H9 (cell line): ENCODE data around the gene PEX16. TPM values are rescaled to one million over a fixed set of nuclear protein-coding genes. Genes with fewer than 3 reads are reported as not detected.

Experiments used
- DNase-seq: peaks from one replicate; pipeline ENCODE4 v3.0.0-alpha.2; 2017
- H2AFZ ChIP-seq: one replicate; pipeline ENCODE4 v1.6.1; 2013; ENCODE audit warnings: mild to moderate bottlenecking, low read length, control low read depth, moderate library complexity
- H2AK5ac ChIP-seq: 2 replicates; pipeline ENCODE4 v1.6.1; 2013; ENCODE audit warnings: low read length, control low read depth, mixed read lengths; ENCODE audit not compliant: insufficient read length
- H2BK120ac ChIP-seq: one replicate; pipeline ENCODE4 v1.6.1; 2013; ENCODE audit warnings: low read depth, mild to moderate bottlenecking, low read length, control low read depth, inconsistent platforms; ENCODE audit not compliant: poor library complexity, severe bottlenecking
- H2BK12ac ChIP-seq: 2 replicates; pipeline ENCODE4 v1.6.1; 2013; ENCODE audit warnings: low read length, control low read depth, mixed read lengths, low read depth; ENCODE audit not compliant: insufficient read length
- H2BK15ac ChIP-seq: 2 replicates; pipeline ENCODE4 v1.6.1; 2013; ENCODE audit warnings: low read depth, low read length, control low read depth
- H2BK20ac ChIP-seq: one replicate; pipeline ENCODE4 v1.6.1; 2013; ENCODE audit warnings: low read depth, mild to moderate bottlenecking, low read length, control low read depth, inconsistent platforms; ENCODE audit not compliant: poor library complexity, severe bottlenecking
- H2BK5ac ChIP-seq: 2 replicates; pipeline ENCODE4 v1.6.1; 2013; ENCODE audit warnings: low read length, control low read depth, mixed read lengths; ENCODE audit not compliant: insufficient read length
- H3K14ac ChIP-seq: 2 replicates; pipeline ENCODE4 v1.6.1; 2013; ENCODE audit warnings: low read length, control low read depth; ENCODE audit not compliant: insufficient read depth
- H3K18ac ChIP-seq: 2 replicates; pipeline ENCODE4 v1.6.1; 2013; ENCODE audit warnings: low read depth, mild to moderate bottlenecking, mixed read lengths, low read length, control low read depth; ENCODE audit not compliant: insufficient read length
- H3K23ac ChIP-seq: 2 replicates; pipeline ENCODE4 v1.6.1; 2013; ENCODE audit warnings: low read length, control low read depth, mixed read lengths, low read depth; ENCODE audit not compliant: insufficient read length
- H3K23me2 ChIP-seq: 2 replicates; pipeline ENCODE4 v1.6.1; 2013; ENCODE audit warnings: low read depth, mild to moderate bottlenecking, mixed read lengths, low read length, control low read depth; ENCODE audit not compliant: insufficient read length, poor library complexity, severe bottlenecking
- H3K27ac ChIP-seq: 2 replicates; pipeline ENCODE4 v1.5.1; 2013; ENCODE audit warnings: low read length, control low read depth, mixed read lengths, low read depth; ENCODE audit not compliant: insufficient read length
- H3K27me3 ChIP-seq: 2 replicates; pipeline ENCODE4 v1.6.1; 2013; ENCODE audit warnings: low read length, control low read depth, inconsistent platforms; ENCODE audit not compliant: insufficient read depth
- H3K4ac ChIP-seq: 2 replicates; pipeline ENCODE4 v1.6.1; 2013; ENCODE audit warnings: low read depth, mild to moderate bottlenecking, control low read depth, inconsistent platforms, low read length, moderate library complexity
- H3K4me1 ChIP-seq: 2 replicates; pipeline ENCODE4 v1.6.1; 2013; ENCODE audit warnings: low read length, control low read depth, inconsistent platforms; ENCODE audit not compliant: insufficient read depth
- H3K4me2 ChIP-seq: 2 replicates; pipeline ENCODE4 v1.6.1; 2013; ENCODE audit warnings: low read length, control low read depth, mixed read lengths; ENCODE audit not compliant: insufficient read length, insufficient read depth
- H3K56ac ChIP-seq: 2 replicates; pipeline ENCODE4 v1.6.1; 2013; ENCODE audit warnings: low read depth, mild to moderate bottlenecking, mixed read lengths, low read length, control low read depth; ENCODE audit not compliant: insufficient read length
- H3K79me1 ChIP-seq: 2 replicates; pipeline ENCODE4 v1.6.1; 2013; ENCODE audit warnings: low read depth, mild to moderate bottlenecking, moderate library complexity, low read length, control low read depth, inconsistent platforms; ENCODE audit not compliant: insufficient read depth, poor library complexity, severe bottlenecking
- H3K79me2 ChIP-seq: 2 replicates; pipeline ENCODE4 v1.6.1; 2013; ENCODE audit warnings: low read length, control low read depth, inconsistent platforms; ENCODE audit not compliant: insufficient read depth
- H3K9ac ChIP-seq: 2 replicates; pipeline ENCODE4 v1.6.1; 2013; ENCODE audit warnings: low read length, control low read depth, mixed read lengths; ENCODE audit not compliant: insufficient read length; ENCODE audit errors: extremely low read depth
- H3K9me3 ChIP-seq: one replicate; pipeline ENCODE4 v1.6.1; 2013; ENCODE audit warnings: low read depth, low read length, inconsistent platforms; ENCODE audit not compliant: control insufficient read depth
- H3T11ph ChIP-seq: one replicate; pipeline ENCODE4 v1.6.1; 2013; ENCODE audit warnings: mild to moderate bottlenecking, low read length, control low read depth, inconsistent platforms
- H4K20me1 ChIP-seq: one replicate; pipeline ENCODE4 v1.6.1; 2013; ENCODE audit not compliant: control insufficient read depth, insufficient read length, insufficient read depth
- H4K5ac ChIP-seq: 2 replicates; pipeline ENCODE4 v1.6.1; 2013; ENCODE audit warnings: low read depth, mild to moderate bottlenecking, mixed read lengths, low read length, control low read depth; ENCODE audit not compliant: insufficient read length
- H4K8ac ChIP-seq: replicated peaks from 2 replicates; pipeline ENCODE4 v1.6.1; 2013; ENCODE audit warnings: low read length, control low read depth, mixed read lengths, low read depth; ENCODE audit not compliant: insufficient read length
- H4K91ac ChIP-seq: 2 replicates; pipeline ENCODE4 v1.6.1; 2013; ENCODE audit warnings: low read depth, mild to moderate bottlenecking, moderate library complexity, mixed read lengths, low read length, control low read depth; ENCODE audit not compliant: insufficient read length
- H3K27ac Mint-ChIP-seq, 3 experiments: 2 replicates in 2 of 3; 3 replicates in 1 of 3; pipeline ENCODE4 v1.8.0; 2020 to 2021; ENCODE audit warnings: mixed read lengths in 3 of 3, mild to moderate bottlenecking in 1 of 3, moderate library complexity in 1 of 3
- H3K27me3 Mint-ChIP-seq: 2 replicates; pipeline ENCODE4 v1.8.0; 2021; ENCODE audit warnings: low read depth, mild to moderate bottlenecking, moderate library complexity, mixed read lengths
- H3K36me3 Mint-ChIP-seq, 3 experiments: 2 replicates in 2 of 3; 3 replicates in 1 of 3; pipeline ENCODE4 v1.8.0; 2020 to 2021; ENCODE audit warnings: low read depth in 3 of 3, mixed read lengths in 3 of 3; ENCODE audit not compliant: insufficient read depth in 1 of 3
- H3K4me1 Mint-ChIP-seq, 2 experiments: 2 replicates each; pipeline ENCODE4 v1.8.0; 2020; ENCODE audit warnings: mixed read lengths in 2 of 2
- H3K4me3 Mint-ChIP-seq, 2 experiments: 2 replicates in 1 of 2; 3 replicates in 1 of 2; pipeline ENCODE4 v1.8.0; 2020 to 2021; ENCODE audit warnings: mild to moderate bottlenecking in 2 of 2, mixed read lengths in 2 of 2, moderate library complexity in 1 of 2
- H3K9me3 Mint-ChIP-seq, 2 experiments: 2 replicates in 1 of 2; 3 replicates in 1 of 2; pipeline ENCODE4 v1.8.0; 2020; ENCODE audit warnings: mild to moderate bottlenecking in 2 of 2, mixed read lengths in 2 of 2, moderate library complexity in 1 of 2
- CTCF ChIP-seq: fragments of 200-600 bp; sonication (generic); conservative IDR thresholded peaks from 3 replicates; pipeline ENCODE4 v1.8.0; 2021; ENCODE audit warnings: antibody characterized with exemption, mild to moderate bottlenecking
- WGBS: extraction: QIAGEN DNeasy Blood & Tissue Kit; methylation state at CpG from one replicate; pipeline ENCODE4 v1.1.7; 2013; ENCODE audit warnings: missing lambda C conversion rate, low lambda C conversion rate, mixed read lengths; ENCODE audit not compliant: insufficient read length; ENCODE audit errors: extremely low coverage; 5-methylcytosine and 5-hydroxymethylcytosine counted together
- total RNA-seq: library from RNA; stranded (reverse); gene quantifications from 2 replicates; pipeline ENCODE4 v1.2.1, GENCODE V29; 2021

The PEX16 gene
- total RNA-seq, 1 experiment from 2014 or later: 30.8 TPM

GRCh38 chr11:45924927-45925326 lies 7.2 kb upstream of the PEX16 start:
- Histone ChIP-seq H2BK20ac (no peak overlapping the region), H4K5ac (no peak overlapping the region), H3K9ac (no peak overlapping the region), H3K4ac (no peak overlapping the region), H3K9me3 (no peaks in the 10 kb centered on the region), H3K56ac (no peak overlapping the region), H3K23me2 (peaks cover 5% of the 10 kb centered on the region), H2BK15ac (no peak overlapping the region), H3K23ac (no peak overlapping the region), H2AFZ (no peak overlapping the region), H3T11ph (no peak overlapping the region), H2BK5ac (no peak overlapping the region), H2AK5ac (no peak overlapping the region), H3K27me3 (no peaks in the 10 kb centered on the region; the same call in 1 of the 2 replicates), H3K4me2 (no peak overlapping the region), H4K20me1 (no peaks in the 10 kb centered on the region), H3K14ac (no peak overlapping the region), H3K79me1 (no peaks in the 10 kb centered on the region), H4K8ac (no peak overlapping the region), H2BK120ac (no peak overlapping the region), H3K18ac (no peak overlapping the region), H3K4me1 (no peaks in the 10 kb centered on the region), H4K91ac (no peak overlapping the region), H3K79me2 (no peaks in the 10 kb centered on the region; the same call in 1 of the 2 replicates), H2BK12ac (no peak overlapping the region), H3K27ac (no peak overlapping the region)
- no CpG with 5 or more reads among the region's 6 CpGs for WGBS
- Mint-ChIP-seq H3K4me3 (peak overlapping the region; percentile 64 to 72; a peak in 3 of 5 replicates), H3K36me3 (peaks cover 22 to 52% (median 46%) of the 10 kb centered on the region in 3 experiments), H3K4me1 (peaks cover 26 to 30% of the 10 kb centered on the region in 2 experiments), H3K9me3 (no peaks in the 10 kb centered on the region; a peak in 1 of 5 replicates), H3K27ac (peak overlapping the region in 1 of 3 experiments; percentile 55; a peak in 1 of 7 replicates), H3K27me3 (peaks cover 2% of the 10 kb centered on the region; the same call in 1 of the 2 replicates)
- no peak for TF ChIP-seq CTCF
- DNase-seq: peak; percentile 18
